C4-2B (cell line): ENCODE measurements around the gene OSBPL9.

Source experiments
- H3K27ac ChIP-seq: fragments of 450-650 bp; 2 replicates; pipeline ENCODE4 v1.5.1; 2017
- CTCF ChIP-seq: fragments of 450-650 bp; conservative IDR thresholded peaks from 2 replicates; pipeline ENCODE4 v1.5.1; 2017; ENCODE audit warnings: mild to moderate bottlenecking
- ZFX ChIP-seq: fragments of 450-650 bp; IDR thresholded peaks from 2 replicates; pipeline ENCODE4 v1.6.1; 2017

OSBPL9 gene

GRCh38 chr1:51653127-51653526, 36.2 kb downstream of the OSBPL9 start:
- no peak for TF ChIP-seq ZFX
- TF ChIP-seq CTCF = no peak
- H3K27ac ChIP-seq = no peak overlapping the region

GRCh38 chr1:51654000-51654399, 37.1 kb downstream of the OSBPL9 start:
- TF ChIP-seq CTCF = no peak
- H3K27ac ChIP-seq = no peak overlapping the region

- H3K27ac ChIP-seq = no peak overlapping the region
- TF ChIP-seq ZFX (no peak), CTCF (no peak)
Measured at GRCh38 chr1:51656374-51656773, 39.5 kb downstream of the OSBPL9 start.

- TF ChIP-seq CTCF = no peak
- TF ChIP-seq ZFX = no peak
- no peak overlapping the region for H3K27ac ChIP-seq
Measured at GRCh38 chr1:51660580-51660979, 43.7 kb downstream of the OSBPL9 start.

- TF ChIP-seq CTCF (no peak), ZFX (no peak)
- no peak overlapping the region for H3K27ac ChIP-seq
Measured at GRCh38 chr1:51661081-51661518, 44.2 kb downstream of the OSBPL9 start.

GRCh38 chr1:51663105-51663504, 46.2 kb downstream of the OSBPL9 start:
- H3K27ac ChIP-seq = no peak overlapping the region
- TF ChIP-seq CTCF (no peak), ZFX (no peak)

- TF ChIP-seq ZFX (no peak), CTCF (no peak)
- H3K27ac ChIP-seq = no peak overlapping the region
Measured at GRCh38 chr1:51663721-51664120, 46.8 kb downstream of the OSBPL9 start.
